ENCODE data around the gene SLC25A22. TPM values are rescaled to one million over a fixed set of nuclear protein-coding genes. Genes with fewer than 3 reads are reported as not detected.

Gene SLC25A22
- polyA plus RNA-seq, 1 of the 3 experiments (the other 2 are of a cell fraction) = 50.9 TPM

- TF ChIP-seq, protein P1, sequence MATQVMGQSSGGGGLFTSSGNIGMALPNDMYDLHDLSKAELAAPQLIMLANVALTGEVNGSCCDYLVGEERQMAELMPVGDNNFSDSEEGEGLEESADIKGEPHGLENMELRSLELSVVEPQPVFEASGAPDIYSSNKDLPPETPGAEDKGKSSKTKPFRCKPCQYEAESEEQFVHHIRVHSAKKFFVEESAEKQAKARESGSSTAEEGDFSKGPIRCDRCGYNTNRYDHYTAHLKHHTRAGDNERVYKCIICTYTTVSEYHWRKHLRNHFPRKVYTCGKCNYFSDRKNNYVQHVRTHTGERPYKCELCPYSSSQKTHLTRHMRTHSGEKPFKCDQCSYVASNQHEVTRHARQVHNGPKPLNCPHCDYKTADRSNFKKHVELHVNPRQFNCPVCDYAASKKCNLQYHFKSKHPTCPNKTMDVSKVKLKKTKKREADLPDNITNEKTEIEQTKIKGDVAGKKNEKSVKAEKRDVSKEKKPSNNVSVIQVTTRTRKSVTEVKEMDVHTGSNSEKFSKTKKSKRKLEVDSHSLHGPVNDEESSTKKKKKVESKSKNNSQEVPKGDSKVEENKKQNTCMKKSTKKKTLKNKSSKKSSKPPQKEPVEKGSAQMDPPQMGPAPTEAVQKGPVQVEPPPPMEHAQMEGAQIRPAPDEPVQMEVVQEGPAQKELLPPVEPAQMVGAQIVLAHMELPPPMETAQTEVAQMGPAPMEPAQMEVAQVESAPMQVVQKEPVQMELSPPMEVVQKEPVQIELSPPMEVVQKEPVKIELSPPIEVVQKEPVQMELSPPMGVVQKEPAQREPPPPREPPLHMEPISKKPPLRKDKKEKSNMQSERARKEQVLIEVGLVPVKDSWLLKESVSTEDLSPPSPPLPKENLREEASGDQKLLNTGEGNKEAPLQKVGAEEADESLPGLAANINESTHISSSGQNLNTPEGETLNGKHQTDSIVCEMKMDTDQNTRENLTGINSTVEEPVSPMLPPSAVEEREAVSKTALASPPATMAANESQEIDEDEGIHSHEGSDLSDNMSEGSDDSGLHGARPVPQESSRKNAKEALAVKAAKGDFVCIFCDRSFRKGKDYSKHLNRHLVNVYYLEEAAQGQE (IDR thresholded peaks at IDR 0.05; ENCODE audit: low read depth, low read length) = no peak
- TF ChIP-seq CTCF (IDR thresholded peaks at IDR 0.05) (no peak), CHD2 (IDR thresholded peaks at IDR 0.05; ENCODE audit: low read length, partially characterized antibody) (peak; percentile 10), YY1 (IDR thresholded peaks at IDR 0.05; ENCODE audit: low read depth) (peak; percentile 60; the same call in 1 of the 2 replicates), TCF12 (IDR thresholded peaks at IDR 0.05) (no peak)
These were observed 20.5 kb downstream of the SLC25A22 start, which contains the start of gene GATD1 (continued) for GRCh38 chr11:777288-778255.

DNA sequence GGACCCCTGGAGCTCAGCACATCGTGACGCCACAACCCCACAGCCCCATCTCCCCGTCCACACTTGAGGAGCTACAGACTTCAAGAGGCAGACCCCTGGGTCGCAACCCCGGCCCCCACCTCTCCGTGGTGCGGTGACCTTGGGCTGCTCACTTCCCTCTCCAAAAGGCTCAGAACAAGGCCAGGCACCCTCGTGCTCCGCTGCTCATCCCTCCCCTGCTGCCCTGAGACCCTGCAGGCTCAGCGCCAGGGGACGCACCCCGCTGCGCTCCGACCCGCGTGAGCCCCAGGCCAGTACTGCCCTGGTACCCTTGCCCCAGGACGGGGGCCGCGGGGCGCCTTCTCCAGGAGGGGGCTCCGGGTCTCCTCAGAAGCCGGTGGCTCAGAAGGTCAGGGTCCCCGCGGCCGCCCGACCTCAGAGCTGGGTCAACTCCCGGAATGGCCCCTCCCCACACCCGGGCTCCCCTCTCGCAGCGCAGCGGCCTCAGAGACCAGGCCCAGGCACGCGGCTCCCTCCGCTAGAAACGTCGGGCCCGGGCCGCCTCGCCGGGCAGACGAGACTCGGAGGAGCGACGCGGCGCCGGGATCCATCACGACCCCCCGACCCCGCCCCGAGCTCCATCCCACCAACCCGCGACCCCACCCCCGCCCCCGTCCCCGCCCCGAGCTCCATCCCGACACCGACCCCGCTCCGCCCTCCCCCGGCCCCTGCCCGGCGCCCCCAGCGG lies 21.4 kb downstream of the SLC25A22 start:
- Histone ChIP-seq H2AFZ (ENCODE audit: low read depth) (no peak overlapping the region), H3K4me1 (ENCODE audit: control insufficient read depth in 1 of 2, insufficient read depth in 2 of 2, low read depth in 1 of 2, low read length in 1 of 2) (peaks cover 11 to 19% of the 10 kb centered on the region in 2 experiments; a peak in 2 of 4 replicates), H3K4me3 (ENCODE audit: low read depth in 2 of 2, low read length in 1 of 2) (peak overlapping the region; percentile 85 to 87), H4K20me1 (ENCODE audit: insufficient read depth) (peaks cover 44% of the 10 kb centered on the region), H3K27me3 (ENCODE audit: insufficient read depth) (no peaks in the 10 kb centered on the region), H3K27ac (ENCODE audit: low read depth in 2 of 2, low read length in 1 of 2) (peak overlapping the region; percentile 22 to 83; a peak in 3 of 4 replicates), H3K9me3 (no peaks in the 10 kb centered on the region), H3K79me2 (ENCODE audit: insufficient read depth) (peaks cover 73% of the 10 kb centered on the region), H3K9ac (peak overlapping the region; percentile 87), H3K4me2 (peak overlapping the region; percentile 98), H3F3A (replicated peaks; ENCODE audit: insufficient read depth) (no peaks in the 10 kb centered on the region), H3K9me2 (no peaks in the 10 kb centered on the region), H3K36me3 (replicated peaks in 1 of 2; ENCODE audit: control insufficient read depth in 1 of 2, insufficient read depth in 2 of 2, low read length in 1 of 2) (peaks cover 0 to 29% of the 10 kb centered on the region in 2 experiments)
- ChIA-PET CTCF (interaction anchor here (1.1 to 3.1 kb wide), 5 partner anchors 9 to 81 kb away, joined by 3 to 31 read pairs (median 4); partner anchors contain the start of genes DEAF1, TALDO1 and TMEM80), POLR2A (interaction anchor here (0.9 to 2.8 kb wide), 6 partner anchors 10 to 78 kb away, joined by 3 to 18 read pairs (median 4); partner anchors contain the start of gene CEND1)
- TF ChIP-seq MAX (IDR thresholded peaks at IDR 0.05; ENCODE audit: low read depth) (peak; percentile 64), SMC3 (IDR thresholded peaks at IDR 0.05; ENCODE audit: low read depth, low read length) (no peak), MXI1 (IDR thresholded peaks at IDR 0.05; ENCODE audit: low read depth, low read length) (peak; percentile 15; the same call in 1 of the 2 replicates)
- DNase-seq = peak; percentile 98
- WGBS (ENCODE audit: low lambda C conversion rate) = 0% methylated on average over 20 of the region's 65 CpGs
